Mammary epithelial cell (primary cell): ENCODE data around the gene LGMN.

ENCODE experiments used
- EZH2 ChIP-seq: IDR thresholded peaks from 2 replicates; pipeline ENCODE4 v1.6.1; 2012; ENCODE audit warnings: low read length, inconsistent platforms, borderline replicate concordance
- TF ChIP-seq, protein P1 (sequence below), 2 donors: IDR thresholded peaks in 1 of 2; conservative IDR thresholded peaks in 1 of 2; 2 replicates each; pipeline ENCODE4 v1.5.1; 2011 to 2012; ENCODE audit warnings: inconsistent platforms in 2 of 2, low read length in 2 of 2, mild to moderate bottlenecking in 2 of 2, control low read depth in 1 of 2, low read depth in 1 of 2; ENCODE audit not compliant: insufficient read depth in 1 of 2; ENCODE audit errors: extremely low read depth in 1 of 2

- TF ChIP-seq EZH2, result no peak
- TF ChIP-seq, protein P1, sequence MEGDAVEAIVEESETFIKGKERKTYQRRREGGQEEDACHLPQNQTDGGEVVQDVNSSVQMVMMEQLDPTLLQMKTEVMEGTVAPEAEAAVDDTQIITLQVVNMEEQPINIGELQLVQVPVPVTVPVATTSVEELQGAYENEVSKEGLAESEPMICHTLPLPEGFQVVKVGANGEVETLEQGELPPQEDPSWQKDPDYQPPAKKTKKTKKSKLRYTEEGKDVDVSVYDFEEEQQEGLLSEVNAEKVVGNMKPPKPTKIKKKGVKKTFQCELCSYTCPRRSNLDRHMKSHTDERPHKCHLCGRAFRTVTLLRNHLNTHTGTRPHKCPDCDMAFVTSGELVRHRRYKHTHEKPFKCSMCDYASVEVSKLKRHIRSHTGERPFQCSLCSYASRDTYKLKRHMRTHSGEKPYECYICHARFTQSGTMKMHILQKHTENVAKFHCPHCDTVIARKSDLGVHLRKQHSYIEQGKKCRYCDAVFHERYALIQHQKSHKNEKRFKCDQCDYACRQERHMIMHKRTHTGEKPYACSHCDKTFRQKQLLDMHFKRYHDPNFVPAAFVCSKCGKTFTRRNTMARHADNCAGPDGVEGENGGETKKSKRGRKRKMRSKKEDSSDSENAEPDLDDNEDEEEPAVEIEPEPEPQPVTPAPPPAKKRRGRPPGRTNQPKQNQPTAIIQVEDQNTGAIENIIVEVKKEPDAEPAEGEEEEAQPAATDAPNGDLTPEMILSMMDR (conservative IDR thresholded peaks at IDR 0.05 in 1 of 2, IDR thresholded peaks at IDR 0.05 in 1 of 2; ENCODE audit: extremely low read depth in 1 of 2, insufficient read depth in 1 of 2, low read depth in 1 of 2, low read length in 2 of 2), result no peak
Measured at GRCh38 chr14:92748259-92749016, at the start of gene LGMN.
